Measurements from ENCODE around the gene CLSTN1. TPM values are rescaled to one million over a fixed set of nuclear protein-coding genes. Genes with fewer than 3 reads are reported as not detected.

CLSTN1 gene
- total RNA-seq, 1 donor from 2014 or later: 84.8 TPM

- Mint-ChIP-seq H3K9me3 (ENCODE audit: unreplicated experiment) (no peaks in the 10 kb centered on the region), H3K4me1 (ENCODE audit: unreplicated experiment) (peaks cover 3% of the 10 kb centered on the region), H3K27me3 (ENCODE audit: unreplicated experiment) (peaks cover 1% of the 10 kb centered on the region), H3K36me3 (ENCODE audit: low read depth, unreplicated experiment) (no peaks in the 10 kb centered on the region), H3K4me3 (ENCODE audit: unreplicated experiment) (no peak overlapping the region), H3K27ac (ENCODE audit: unreplicated experiment) (no peak overlapping the region)
- no peak for DNase-seq (ENCODE audit: low spot score)
- TF ChIP-seq CTCF (IDR thresholded peaks at IDR 0.05; ENCODE audit: unreplicated experiment): no peak
Measured at GRCh38 chr1:9782897-9783296, 40.9 kb downstream of the CLSTN1 start.

GRCh38 chr1:9782116-9782751, 41.5 kb downstream of the CLSTN1 start:
- peaks cover 1% of the 10 kb centered on the region for H3K27me3 Mint-ChIP-seq (ENCODE audit: unreplicated experiment)
- no peak overlapping the region for H3K27ac Mint-ChIP-seq (ENCODE audit: unreplicated experiment)
- H3K9me3 Mint-ChIP-seq (ENCODE audit: unreplicated experiment): no peaks in the 10 kb centered on the region
- no peak for DNase-seq (ENCODE audit: low spot score)
- no peak overlapping the region for H3K4me3 Mint-ChIP-seq (ENCODE audit: unreplicated experiment)
- no peak for TF ChIP-seq CTCF (IDR thresholded peaks at IDR 0.05; ENCODE audit: unreplicated experiment)
- H3K36me3 Mint-ChIP-seq (ENCODE audit: low read depth, unreplicated experiment): no peaks in the 10 kb centered on the region
- H3K4me1 Mint-ChIP-seq (ENCODE audit: unreplicated experiment): no peaks in the 10 kb centered on the region

GRCh38 chr1:9780554-9781110, 43.1 kb downstream of the CLSTN1 start:
- Mint-ChIP-seq H3K36me3 (ENCODE audit: low read depth, unreplicated experiment) (no peaks in the 10 kb centered on the region), H3K4me3 (ENCODE audit: unreplicated experiment) (no peak overlapping the region), H3K27ac (ENCODE audit: unreplicated experiment) (no peak overlapping the region), H3K27me3 (ENCODE audit: unreplicated experiment) (no peaks in the 10 kb centered on the region), H3K4me1 (ENCODE audit: unreplicated experiment) (no peaks in the 10 kb centered on the region), H3K9me3 (ENCODE audit: unreplicated experiment) (no peaks in the 10 kb centered on the region)
- no peak for TF ChIP-seq CTCF (IDR thresholded peaks at IDR 0.05; ENCODE audit: unreplicated experiment)
- DNase-seq (ENCODE audit: low spot score): no peak

GRCh38 chr1:9778905-9779304, 44.9 kb downstream of the CLSTN1 start:
- Mint-ChIP-seq H3K27ac (ENCODE audit: unreplicated experiment) (no peak overlapping the region), H3K36me3 (ENCODE audit: low read depth, unreplicated experiment) (no peaks in the 10 kb centered on the region), H3K4me1 (ENCODE audit: unreplicated experiment) (no peaks in the 10 kb centered on the region), H3K4me3 (ENCODE audit: unreplicated experiment) (no peak overlapping the region), H3K27me3 (ENCODE audit: unreplicated experiment) (no peaks in the 10 kb centered on the region), H3K9me3 (ENCODE audit: unreplicated experiment) (no peaks in the 10 kb centered on the region)
- TF ChIP-seq CTCF (IDR thresholded peaks at IDR 0.05; ENCODE audit: unreplicated experiment): no peak
- DNase-seq (ENCODE audit: low spot score): no peak

GRCh38 chr1:9776685-9777084, 47.1 kb downstream of the CLSTN1 start:
- H3K36me3 Mint-ChIP-seq (ENCODE audit: low read depth, unreplicated experiment): peaks cover 6% of the 10 kb centered on the region
- H3K9me3 Mint-ChIP-seq (ENCODE audit: unreplicated experiment): no peaks in the 10 kb centered on the region
- DNase-seq (ENCODE audit: low spot score): no peak
- no peaks in the 10 kb centered on the region for H3K27me3 Mint-ChIP-seq (ENCODE audit: unreplicated experiment)
- no peak overlapping the region for H3K4me3 Mint-ChIP-seq (ENCODE audit: unreplicated experiment)
- TF ChIP-seq CTCF (IDR thresholded peaks at IDR 0.05; ENCODE audit: unreplicated experiment): no peak
- no peak overlapping the region for H3K27ac Mint-ChIP-seq (ENCODE audit: unreplicated experiment)
- no peaks in the 10 kb centered on the region for H3K4me1 Mint-ChIP-seq (ENCODE audit: unreplicated experiment)

All from endothelial cell (in vitro differentiated cells).